Stomach (tissue), 9 donors: Measurements from ENCODE around the gene ABCG5. TPM values are rescaled to one million over a fixed set of nuclear protein-coding genes. Genes with fewer than 3 reads are reported as not detected.
A peak's percentile ranks its signal among the peaks of the same experiment; 100 is the strongest.

Source experiments
- DNase-seq, 2 donors: peaks; one replicate each; pipeline versions ENCODE4 v3.0.0 to v3.0.0-alpha.2; 2013 to 2019
- H3K27ac ChIP-seq, 5 donors: fragments of 200-600 bp in 4 of 5; sonication (generic) in 4 of 5; one replicate each; pipeline ENCODE4 v1.5.1; 2013 to 2019; ENCODE audit warnings: mild to moderate bottlenecking in 1 of 5, moderate library complexity in 1 of 5
- H3K27me3 ChIP-seq, 3 donors: fragments of 200-600 bp; sonication (generic); one replicate each; pipeline ENCODE4 v1.5.1; 2017 to 2019; ENCODE audit warnings: mixed run types in 1 of 3
- H3K36me3 ChIP-seq, 4 donors: fragments of 200-600 bp; sonication (generic); 1 replicate in 3 of 4; 2 replicates in 1 of 4; pipeline ENCODE4 v1.5.1; 2016 to 2019
- H3K4me1 ChIP-seq, 4 donors: fragments of 200-600 bp; sonication (generic); one replicate each; pipeline ENCODE4 v1.5.1; 2016 to 2019
- H3K4me3 ChIP-seq, 4 donors: fragments of 200-600 bp; sonication (generic) in 3 of 4; one replicate each; pipeline ENCODE4 v1.5.1; 2016 to 2019; ENCODE audit warnings: mild to moderate bottlenecking in 1 of 4
- H3K9me3 ChIP-seq, 4 donors: fragments of 200-600 bp; sonication (generic); one replicate each; pipeline ENCODE4 v1.5.1; 2016 to 2019
- EP300 ChIP-seq: sonication (generic); formaldehyde crosslinking; IDR thresholded peaks from one replicate; pipeline ENCODE4 v1.6.1; 2017; ENCODE audit warnings: antibody characterized with exemption
- POLR2A ChIP-seq, 4 donors: fragments of 450-650 bp; IDR thresholded peaks; one replicate each; pipeline ENCODE4 v1.6.1; 2016; ENCODE audit warnings: antibody characterized with exemption in 4 of 4, control low read depth in 2 of 4, mild to moderate bottlenecking in 1 of 4, moderate library complexity in 1 of 4
- POLR2AphosphoS5 ChIP-seq, 3 donors: sonication (generic); formaldehyde crosslinking; IDR thresholded peaks; one replicate each; pipeline ENCODE4 v1.6.1; 2016; ENCODE audit warnings: antibody characterized with exemption in 3 of 3
- WGBS, 5 donors: extraction: QIAGEN DNeasy Blood & Tissue Kit in 3 of 5; methylation state at CpG; one replicate each; pipeline versions ENCODE4 v1.1.5 to v1.1.7; 2013 to 2018; 5-methylcytosine and 5-hydroxymethylcytosine counted together
- intact Hi-C: fragments of 100-400 bp; cut with DNase I; formaldehyde crosslinking; loops from one replicate; pipeline ENCODE4 v1.15.1; 2023; ENCODE audit warnings: low total_unique reads
- polyA plus RNA-seq, 3 donors: library from polyadenylated mRNA; stranded (reverse); fragments of 200-250 nt; gene quantifications; one replicate each; pipeline ENCODE4 v1.2.3, GENCODE V29; 2013
- total RNA-seq, 5 donors: library from RNA; depleted of rRNA; stranded (reverse); fragments of >200 nt; gene quantifications; one replicate each; pipeline versions ENCODE4 v1.1.0 to v1.2.3, GENCODE V29; 2014 to 2016
- TF ChIP-seq, protein P1 (sequence below), 7 experiments: fragments of 450-650 bp in 4 of 7; fragments of 200-600 bp in 3 of 7; sonication (generic) in 3 of 7; IDR thresholded peaks; one replicate each; pipeline ENCODE4 v1.5.1; 2016 to 2019; ENCODE audit warnings: antibody characterized with exemption in 7 of 7, control low read depth in 2 of 7, mild to moderate bottlenecking in 1 of 7
- donor health status: healthy with polysubstance abuse.
- donor health status: Bipolar disorder and iron deficiency.
- donor health status: healthy.

Gene ABCG5
- total and polyA plus RNA-seq, 8 donors = 0.92 TPM; not detected in 7

DNA sequence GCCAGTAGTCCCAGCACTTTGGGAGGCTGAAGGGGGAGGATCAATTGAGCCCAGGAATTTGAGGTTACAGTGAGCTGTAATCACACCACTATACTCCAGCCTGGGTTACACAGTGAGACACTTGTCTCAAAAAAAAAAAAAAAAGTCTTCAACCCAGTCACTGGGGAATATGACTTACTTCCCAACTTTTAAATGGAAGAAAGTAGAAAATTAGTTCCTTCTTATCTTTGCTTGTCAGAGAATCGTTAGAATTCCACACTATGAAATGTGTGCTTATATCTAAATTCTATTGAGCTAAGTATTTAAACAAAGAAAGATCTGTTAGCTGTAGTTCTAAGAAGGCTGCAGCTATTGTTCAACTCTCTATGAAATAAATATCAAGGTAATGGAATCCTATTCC lies 42.4 kb downstream of the ABCG5 start:
- intact Hi-C loops = no loop called here
- DNase-seq = no peak
- peaks cover 0 to 4% (median 1%) of the 10 kb centered on the region in 4 donors for H3K4me1 ChIP-seq
- H3K27ac ChIP-seq = no peak overlapping the region
- H3K4me3 ChIP-seq = no peak overlapping the region
- 31 to 59% (median 48%) methylated on average over 1 of the region's 1 CpG for WGBS, 5 donors
- no peaks in the 10 kb centered on the region for H3K9me3 ChIP-seq
- TF ChIP-seq, protein P1, sequence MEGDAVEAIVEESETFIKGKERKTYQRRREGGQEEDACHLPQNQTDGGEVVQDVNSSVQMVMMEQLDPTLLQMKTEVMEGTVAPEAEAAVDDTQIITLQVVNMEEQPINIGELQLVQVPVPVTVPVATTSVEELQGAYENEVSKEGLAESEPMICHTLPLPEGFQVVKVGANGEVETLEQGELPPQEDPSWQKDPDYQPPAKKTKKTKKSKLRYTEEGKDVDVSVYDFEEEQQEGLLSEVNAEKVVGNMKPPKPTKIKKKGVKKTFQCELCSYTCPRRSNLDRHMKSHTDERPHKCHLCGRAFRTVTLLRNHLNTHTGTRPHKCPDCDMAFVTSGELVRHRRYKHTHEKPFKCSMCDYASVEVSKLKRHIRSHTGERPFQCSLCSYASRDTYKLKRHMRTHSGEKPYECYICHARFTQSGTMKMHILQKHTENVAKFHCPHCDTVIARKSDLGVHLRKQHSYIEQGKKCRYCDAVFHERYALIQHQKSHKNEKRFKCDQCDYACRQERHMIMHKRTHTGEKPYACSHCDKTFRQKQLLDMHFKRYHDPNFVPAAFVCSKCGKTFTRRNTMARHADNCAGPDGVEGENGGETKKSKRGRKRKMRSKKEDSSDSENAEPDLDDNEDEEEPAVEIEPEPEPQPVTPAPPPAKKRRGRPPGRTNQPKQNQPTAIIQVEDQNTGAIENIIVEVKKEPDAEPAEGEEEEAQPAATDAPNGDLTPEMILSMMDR (IDR thresholded peaks at IDR 0.05) = no peak
- no peak for TF ChIP-seq POLR2A (IDR thresholded peaks at IDR 0.05)
- no peak for TF ChIP-seq EP300
- TF ChIP-seq POLR2AphosphoS5 (IDR thresholded peaks at IDR 0.05) = no peak
- H3K36me3 ChIP-seq = peaks cover 0 to 49% (median 27%) of the 10 kb centered on the region in 4 donors
- no peaks in the 10 kb centered on the region for H3K27me3 ChIP-seq

DNA sequence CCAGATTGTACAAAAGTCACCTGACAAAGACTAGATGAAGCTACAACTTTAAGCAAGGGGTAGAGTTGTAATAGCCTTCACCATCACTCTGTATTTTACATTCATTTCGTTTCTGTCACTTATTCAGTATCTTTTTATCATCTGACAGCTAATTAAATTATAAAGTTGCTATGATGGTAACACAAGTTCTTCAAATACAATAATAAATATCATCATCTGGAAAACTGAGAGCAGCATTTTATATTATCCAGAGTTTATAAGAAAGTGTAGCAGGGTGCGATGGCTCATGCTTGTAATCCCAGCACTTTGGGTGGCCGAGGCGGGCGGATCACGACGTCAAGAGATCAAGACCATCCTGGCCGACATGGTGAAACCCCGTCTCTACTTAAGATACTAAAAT lies 43.7 kb downstream of the ABCG5 start:
- 95 to 98% (median 96%) methylated on average over 9 of the region's 9 CpGs for WGBS, 5 donors
- Histone ChIP-seq H3K36me3 (peaks cover 0 to 61% (median 32%) of the 10 kb centered on the region in 4 donors), H3K27me3 (no peaks in the 10 kb centered on the region), H3K4me3 (no peak overlapping the region), H3K27ac (no peak overlapping the region), H3K9me3 (no peaks in the 10 kb centered on the region), H3K4me1 (peaks cover 0 to 5% (median under 1%) of the 10 kb centered on the region in 4 donors)
- intact Hi-C loops = no loop called here
- no peak for DNase-seq
- TF ChIP-seq POLR2A (IDR thresholded peaks at IDR 0.05) (no peak), POLR2AphosphoS5 (IDR thresholded peaks at IDR 0.05) (no peak)
- TF ChIP-seq, protein P1 (IDR thresholded peaks at IDR 0.05) = no peak

DNA sequence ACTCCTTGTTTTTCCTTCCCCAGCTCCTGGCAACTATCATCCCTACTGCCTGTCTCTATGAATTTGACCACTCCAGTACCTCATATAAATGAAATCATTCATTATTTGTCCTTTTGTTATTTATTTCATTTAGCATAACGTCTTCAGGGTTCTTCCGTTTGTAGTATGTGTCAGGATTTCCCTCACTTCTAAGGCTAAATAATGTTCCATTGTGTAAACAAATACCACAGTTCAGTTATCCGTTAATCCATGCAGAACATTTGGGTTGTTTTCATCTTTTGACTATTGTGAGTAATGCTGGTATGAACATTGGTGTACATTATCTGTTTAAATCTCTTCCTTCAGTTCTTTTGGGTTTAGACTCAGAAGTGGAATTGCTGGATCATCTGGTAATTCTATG lies 46.0 kb downstream of the ABCG5 start:
- no peaks in the 10 kb centered on the region for H3K27me3 ChIP-seq
- DNase-seq = no peak

DNA sequence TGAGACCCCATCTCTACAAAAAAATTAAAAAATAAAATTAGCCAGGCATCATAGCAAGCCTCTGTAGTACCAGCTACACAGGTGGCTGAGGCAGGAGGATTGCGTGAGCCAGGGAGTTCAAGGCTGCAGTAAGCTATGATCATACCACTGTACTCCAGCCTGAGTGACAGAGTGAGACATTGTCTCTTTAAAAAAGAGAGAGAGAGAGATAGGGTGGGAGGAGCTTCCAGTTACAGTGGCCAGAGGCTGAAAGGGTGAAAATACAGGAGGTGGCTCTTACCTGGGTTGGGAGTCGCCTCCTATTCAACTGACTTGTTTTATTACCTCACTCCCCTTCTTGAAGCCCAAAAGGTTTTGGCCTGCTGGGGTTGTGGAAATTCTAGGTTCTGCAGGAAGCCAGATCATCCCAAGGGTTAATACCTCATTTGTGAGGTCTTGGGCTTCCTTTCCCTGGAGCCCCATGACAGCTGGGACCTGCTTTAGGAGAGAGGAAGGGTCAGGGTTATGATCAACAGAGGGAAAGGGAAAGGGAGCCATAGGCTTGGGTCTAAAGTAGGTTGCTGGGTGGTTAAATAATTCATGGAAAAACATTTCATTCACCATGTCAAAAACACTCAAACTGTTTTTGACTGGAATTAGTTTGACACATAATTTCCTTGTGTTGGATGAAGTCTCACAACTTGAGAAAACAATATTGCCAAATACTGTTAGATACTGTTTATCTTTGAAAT lies 47.4 kb downstream of the ABCG5 start:
- intact Hi-C loops = no loop called here
- peaks cover 0 to 72% (median 50%) of the 10 kb centered on the region in 4 donors for H3K36me3 ChIP-seq
- H3K4me1 ChIP-seq = peaks cover 0 to 5% (median 0%) of the 10 kb centered on the region in 4 donors
- H3K4me3 ChIP-seq = no peak overlapping the region
- H3K27me3 ChIP-seq = no peaks in the 10 kb centered on the region
- WGBS, 5 donors = 85 to 95% (median 88%) methylated on average over 2 of the region's 2 CpGs
- peak overlapping the region in 2 of 5 donors; percentile 1 to 23 for H3K27ac ChIP-seq
- no peaks in the 10 kb centered on the region for H3K9me3 ChIP-seq
- no peak for DNase-seq
- no peak for TF ChIP-seq POLR2A (IDR thresholded peaks at IDR 0.05)
- TF ChIP-seq, protein P1 (IDR thresholded peaks at IDR 0.05) = no peak

More for the DNA sequence above, 46.0 kb downstream of the ABCG5 start:
- no peak for TF ChIP-seq EP300
- no peak for TF ChIP-seq POLR2AphosphoS5 (IDR thresholded peaks at IDR 0.05)
- no peak for TF ChIP-seq POLR2A (IDR thresholded peaks at IDR 0.05)
- TF ChIP-seq, protein P1 (IDR thresholded peaks at IDR 0.05) = no peak
- intact Hi-C loops = no loop called here
- Histone ChIP-seq H3K4me3 (no peak overlapping the region), H3K4me1 (peaks cover 0 to 5% (median 0%) of the 10 kb centered on the region in 4 donors), H3K27ac (no peak overlapping the region), H3K36me3 (peaks cover 0 to 72% (median 46%) of the 10 kb centered on the region in 4 donors), H3K9me3 (no peaks in the 10 kb centered on the region)
- WGBS, 5 donors = 63 to 81% (median 78%) methylated on average over 3 of the region's 3 CpGs
